SK-N-SH (cell line): Measurements from ENCODE around the gene LAMP2. TPM values are rescaled to one million over a fixed set of nuclear protein-coding genes. Genes with fewer than 3 reads are reported as not detected.

ENCODE experiments used
- CTCF ChIA-PET: fragments of 300-600, 350-600 bp; formaldehyde crosslinking; extraction: SDS; loops from one replicate; lab custom pipeline; 2021; lab: Yijun Ruan, JAX
- POLR2A ChIA-PET: fragments of 350-600 bp; sonication (Branson Sonifier 250); formaldehyde crosslinking; extraction: SDS; loops from one replicate; lab custom pipeline; 2020; ENCODE audit warnings: antibody characterized with exemption, inconsistent platforms; lab: Yijun Ruan, JAX
- DNase-seq: peaks from one replicate; pipeline ENCODE4 v3.0.0; 2012
- H2AFZ ChIP-seq: fragments of 200-600 bp; sonication (generic); 2 replicates; pipeline ENCODE4 v1.8.1; 2016; ENCODE audit warnings: antibody characterized with exemption, mild to moderate bottlenecking, low read depth
- H3F3A ChIP-seq: fragments of 200-600 bp; sonication (generic); replicated peaks from 2 replicates; pipeline ENCODE3; 2016; ENCODE audit warnings: antibody characterized with exemption, mild to moderate bottlenecking; ENCODE audit not compliant: insufficient read depth
- H3K27ac ChIP-seq, 2 experiments: fragments of 200-500 bp in 1 of 2; fragments of 200-600 bp in 1 of 2; sonication (Bioruptor generic) in 1 of 2; sonication (generic), shearing (Covaris generic) in 1 of 2; 2 replicates each; pipeline versions ENCODE4 v1.5.1 to v1.6.1; 2014 to 2016; ENCODE audit warnings: low read depth in 2 of 2, inconsistent platforms in 1 of 2, low read length in 1 of 2, mild to moderate bottlenecking in 1 of 2, mixed read lengths in 1 of 2
- H3K27me3 ChIP-seq: fragments of 200-600 bp; sonication (generic), shearing (Covaris generic); 2 replicates; pipeline ENCODE4 v1.6.1; 2016; ENCODE audit warnings: mixed run types; ENCODE audit not compliant: insufficient read depth
- H3K36me3 ChIP-seq, 2 experiments: fragments of 200-500 bp in 1 of 2; fragments of 200-600 bp in 1 of 2; sonication (Bioruptor generic) in 1 of 2; sonication (generic) in 1 of 2; replicated peaks in 1 of 2; 2 replicates each; pipeline versions ENCODE3 to v1.5.1; 2014 to 2016; ENCODE audit warnings: low read length in 1 of 2, mild to moderate bottlenecking in 1 of 2; ENCODE audit not compliant: insufficient read depth in 2 of 2, control insufficient read depth in 1 of 2
- H3K4me1 ChIP-seq, 2 experiments: fragments of 200-500 bp in 1 of 2; fragments of 200-600 bp in 1 of 2; sonication (Bioruptor generic) in 1 of 2; sonication (generic), shearing (Covaris generic) in 1 of 2; 2 replicates each; pipeline versions ENCODE4 v1.5.1 to v1.6.1; 2014 to 2016; ENCODE audit warnings: low read depth in 1 of 2, low read length in 1 of 2, mixed run types in 1 of 2; ENCODE audit not compliant: insufficient read depth in 2 of 2, control insufficient read depth in 1 of 2
- H3K4me2 ChIP-seq: fragments of 200-600 bp; sonication (generic), shearing (Covaris generic); 2 replicates; pipeline ENCODE4 v1.6.1; 2017; ENCODE audit warnings: mixed run types
- H3K4me3 ChIP-seq, 2 experiments: fragments of 200-500 bp in 1 of 2; fragments of 200-600 bp in 1 of 2; sonication (Bioruptor generic) in 1 of 2; sonication (generic), shearing (Covaris generic) in 1 of 2; 2 replicates each; pipeline versions ENCODE4 v1.5.1 to v1.8.1; 2014 to 2016; ENCODE audit warnings: low read depth in 2 of 2, inconsistent platforms in 1 of 2, low read length in 1 of 2, mild to moderate bottlenecking in 1 of 2, mixed read lengths in 1 of 2, moderate library complexity in 1 of 2
- H3K79me2 ChIP-seq: fragments of 200-600 bp; sonication (generic); 2 replicates; pipeline ENCODE4 v1.8.1; 2017; ENCODE audit warnings: mild to moderate bottlenecking; ENCODE audit not compliant: insufficient read depth
- H3K9ac ChIP-seq: fragments of 200-600 bp; sonication (generic); 2 replicates; pipeline ENCODE4 v1.6.1; 2017; ENCODE audit warnings: mixed run types
- H3K9me2 ChIP-seq: fragments of 200-600 bp; sonication (generic); 2 replicates; pipeline ENCODE4 v1.6.1; 2017; ENCODE audit warnings: mixed run types
- H3K9me3 ChIP-seq: fragments of 200-600 bp; sonication (generic); 2 replicates; pipeline ENCODE4 v1.6.1; 2017; ENCODE audit warnings: mixed run types, mild to moderate bottlenecking, moderate library complexity
- H4K20me1 ChIP-seq: fragments of 200-600 bp; sonication (generic); 2 replicates; pipeline ENCODE4 v1.6.1; 2017; ENCODE audit warnings: mild to moderate bottlenecking, mixed run types; ENCODE audit not compliant: insufficient read depth
- CHD2 ChIP-seq: fragments of 150-350 bp; IDR thresholded peaks from 2 replicates; pipeline ENCODE4 v1.6.1; 2018; ENCODE audit warnings: low read length; ENCODE audit not compliant: partially characterized antibody
- CTCF ChIP-seq: fragments of 200-600 bp; sonication (generic); IDR thresholded peaks from 2 replicates; pipeline ENCODE4 v1.6.1; 2017; ENCODE audit warnings: antibody characterized with exemption, mild to moderate bottlenecking, moderate library complexity
- EP300 ChIP-seq, 2 experiments: IDR thresholded peaks; 2 replicates each; pipeline versions ENCODE4 v1.4.0 to v1.6.1; 2012; ENCODE audit warnings: borderline replicate concordance in 1 of 2, low read depth in 1 of 2, low read length in 1 of 2
- FOSL2 ChIP-seq: IDR thresholded peaks from 2 replicates; pipeline ENCODE4 v1.4.0; 2012; ENCODE audit warnings: low read depth, mild to moderate bottlenecking, moderate library complexity, borderline replicate concordance
- FOXJ3 ChIP-seq: sonication (generic); formaldehyde crosslinking; IDR thresholded peaks from 2 replicates; pipeline ENCODE4 v1.5.1; 2020; ENCODE audit warnings: mild to moderate bottlenecking, missing genetic modification reagents
- FOXM1 ChIP-seq: IDR thresholded peaks from 2 replicates; pipeline ENCODE4 v1.4.0; 2012; ENCODE audit warnings: low read depth, mild to moderate bottlenecking
- GATA2 ChIP-seq: sonication (generic); formaldehyde crosslinking; IDR thresholded peaks from 2 replicates; pipeline ENCODE4 v1.5.0; 2020; ENCODE audit warnings: mild to moderate bottlenecking, missing genetic modification reagents
- JUND ChIP-seq: IDR thresholded peaks from 2 replicates; pipeline ENCODE4 v1.4.0; 2012
- NFIC ChIP-seq: IDR thresholded peaks from 2 replicates; pipeline ENCODE4 v1.4.0; 2012; ENCODE audit warnings: borderline replicate concordance
- NRF1 ChIP-seq: IDR thresholded peaks from 2 replicates; pipeline ENCODE4 v1.6.1; 2012; ENCODE audit warnings: low read depth, mild to moderate bottlenecking, low read length
- POLR2AphosphoS5 ChIP-seq: IDR thresholded peaks from 2 replicates; pipeline ENCODE4 v1.6.1; 2012; ENCODE audit warnings: low read depth, low read length
- RAD21 ChIP-seq: IDR thresholded peaks from 2 replicates; pipeline ENCODE4 v1.6.1; 2012; ENCODE audit warnings: mild to moderate bottlenecking, low read length
- RCOR1 ChIP-seq: fragments of 150-350 bp; IDR thresholded peaks from 2 replicates; pipeline ENCODE4 v1.6.1; 2017; ENCODE audit warnings: antibody characterized with exemption, low read length
- RFX5 ChIP-seq: IDR thresholded peaks from 2 replicates; pipeline ENCODE4 v1.6.1; 2012; ENCODE audit warnings: mild to moderate bottlenecking, improper control_type of control experiment, low read length
- RXRA ChIP-seq: IDR thresholded peaks from 2 replicates; pipeline ENCODE4 v1.4.0; 2012; ENCODE audit warnings: low read depth, mild to moderate bottlenecking, borderline replicate concordance
- SIN3A ChIP-seq: IDR thresholded peaks from 2 replicates; pipeline ENCODE4 v1.6.1; 2012; ENCODE audit warnings: low read depth, mild to moderate bottlenecking, low read length, moderate library complexity, borderline replicate concordance
- SMC3 ChIP-seq: IDR thresholded peaks from 2 replicates; pipeline ENCODE4 v1.6.1; 2012; ENCODE audit warnings: low read depth, low read length, improper control_type of control experiment
- TAF1 ChIP-seq: IDR thresholded peaks from 2 replicates; pipeline ENCODE4 v1.6.1; 2012; ENCODE audit warnings: low read depth, mild to moderate bottlenecking, low read length, moderate library complexity, borderline replicate concordance
- TCF12 ChIP-seq: IDR thresholded peaks from 2 replicates; pipeline ENCODE4 v1.4.0; 2012
- TEAD4 ChIP-seq: IDR thresholded peaks from 2 replicates; pipeline ENCODE4 v1.4.0; 2012; ENCODE audit warnings: mild to moderate bottlenecking, borderline replicate concordance; ENCODE audit not compliant: insufficient read depth
- USF2 ChIP-seq: fragments of 150-350 bp; IDR thresholded peaks from 2 replicates; pipeline ENCODE4 v1.6.1; 2017; ENCODE audit warnings: antibody characterized with exemption, low read length, low read depth, borderline replicate concordance
- YY1 ChIP-seq: IDR thresholded peaks from 2 replicates; pipeline ENCODE4 v1.4.0; 2012; ENCODE audit warnings: low read depth, mild to moderate bottlenecking
- WGBS: methylation state at CpG from one replicate; pipeline ENCODE4 v1.1.6; 2017; ENCODE audit warnings: low lambda C conversion rate; 5-methylcytosine and 5-hydroxymethylcytosine counted together
- polyA plus RNA-seq, 3 experiments: library from polyadenylated mRNA; depleted of rRNA; stranded (reverse); fragments of >200 nt; gene quantifications; 2 replicates each; pipeline ENCODE4 v1.2.3, GENCODE V29; 2012
- TF ChIP-seq, protein P1 (sequence below): IDR thresholded peaks from 2 replicates; pipeline ENCODE4 v1.4.0; 2012; ENCODE audit warnings: low read depth

Gene LAMP2
- polyA plus RNA-seq, 1 of the 3 experiments (the other 2 are of a cell fraction) = 108 TPM

DNA sequence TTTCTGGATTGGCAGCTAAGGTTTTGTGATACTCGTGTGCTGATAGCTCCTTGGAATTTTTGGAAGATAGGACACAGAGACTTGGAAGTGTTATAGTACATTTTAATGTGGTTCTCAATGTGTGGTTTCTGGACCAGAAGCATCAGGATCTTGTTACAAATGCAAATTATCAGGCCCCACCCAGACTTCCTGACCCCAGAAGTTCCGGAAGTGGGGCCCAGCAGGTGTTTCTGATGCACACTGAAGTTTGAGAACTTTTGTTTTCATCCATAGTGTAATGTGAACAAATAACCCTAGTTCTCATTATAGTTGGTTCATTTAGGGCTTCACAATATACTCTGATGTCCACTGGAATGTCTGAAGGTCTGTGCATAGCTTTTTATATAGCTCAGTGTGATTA is 49.6 kb downstream of the LAMP2 start:
- 7% methylated on average over 2 of the region's 2 CpGs for WGBS
- Histone ChIP-seq H3K9me3 (no peaks in the 10 kb centered on the region), H3F3A (no peaks in the 10 kb centered on the region), H3K4me2 (no peak overlapping the region), H3K79me2 (no peaks in the 10 kb centered on the region), H3K9ac (no peak overlapping the region), H3K4me1 (no peaks in the 10 kb centered on the region), H3K27ac (no peak overlapping the region), H3K4me3 (no peak overlapping the region), H3K36me3 (no peaks in the 10 kb centered on the region), H4K20me1 (no peaks in the 10 kb centered on the region), H3K9me2 (no peaks in the 10 kb centered on the region), H2AFZ (no peak overlapping the region), H3K27me3 (no peaks in the 10 kb centered on the region; the same call in 1 of the 2 replicates)
- ChIA-PET CTCF (no interaction called here), POLR2A (no interaction called here)
- no peak for DNase-seq
- no peak for TF ChIP-seq SIN3A
- TF ChIP-seq USF2 = no peak
- TF ChIP-seq TEAD4 = no peak
- TF ChIP-seq, protein P1, sequence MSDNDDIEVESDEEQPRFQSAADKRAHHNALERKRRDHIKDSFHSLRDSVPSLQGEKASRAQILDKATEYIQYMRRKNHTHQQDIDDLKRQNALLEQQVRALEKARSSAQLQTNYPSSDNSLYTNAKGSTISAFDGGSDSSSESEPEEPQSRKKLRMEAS = no peak
- TF ChIP-seq FOSL2 = no peak
- TF ChIP-seq TCF12 = no peak
- TF ChIP-seq JUND = no peak
- TF ChIP-seq SMC3 = no peak
- TF ChIP-seq NRF1 = no peak
- TF ChIP-seq POLR2AphosphoS5 = no peak
- no peak for TF ChIP-seq CHD2
- no peak for TF ChIP-seq EP300 (IDR thresholded peaks at IDR 0.05; ENCODE audit: borderline replicate concordance in 1 of 2, low read depth in 1 of 2, low read length in 1 of 2)
- no peak for TF ChIP-seq FOXJ3 (CRISPR knock-in tag)
- TF ChIP-seq CTCF = no peak
- no peak for TF ChIP-seq YY1

DNA sequence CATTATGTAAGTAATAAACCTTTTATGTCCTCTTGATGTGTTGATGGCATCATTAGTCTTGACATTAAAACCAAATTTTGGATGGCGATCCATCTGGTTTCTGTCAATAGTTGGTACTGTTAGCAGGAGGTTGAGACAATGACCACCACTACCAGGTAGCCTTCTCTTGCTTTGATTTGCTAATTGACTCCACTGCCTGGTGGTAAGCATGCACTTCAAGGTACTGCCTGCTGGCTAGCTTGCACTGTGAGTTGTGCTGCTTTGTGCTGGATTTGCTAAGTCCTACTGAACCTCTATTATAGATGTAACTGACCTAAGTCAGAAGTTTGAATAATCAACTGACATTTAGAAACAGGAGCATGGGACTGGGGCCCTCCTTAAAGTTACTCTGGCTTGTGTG is 60.9 kb downstream of the LAMP2 start:
- Histone ChIP-seq H3K4me2 (no peak overlapping the region), H3K27ac (no peak overlapping the region), H3K9ac (no peak overlapping the region), H2AFZ (no peak overlapping the region), H3K4me3 (no peak overlapping the region), H4K20me1 (no peaks in the 10 kb centered on the region), H3K79me2 (no peaks in the 10 kb centered on the region), H3K4me1 (no peaks in the 10 kb centered on the region), H3K9me3 (no peaks in the 10 kb centered on the region), H3F3A (no peaks in the 10 kb centered on the region), H3K27me3 (peaks cover 4% of the 10 kb centered on the region; the same call in 1 of the 2 replicates), H3K36me3 (no peaks in the 10 kb centered on the region), H3K9me2 (no peaks in the 10 kb centered on the region)
- CTCF ChIA-PET = no interaction called here
- 31% methylated on average over 1 of the region's 1 CpG for WGBS
- POLR2A ChIA-PET = no interaction called here
- DNase-seq = no peak
- TF ChIP-seq GATA2 (CRISPR knock-in tag) = no peak
- TF ChIP-seq TEAD4 = no peak
- TF ChIP-seq FOXJ3 (CRISPR knock-in tag) = no peak
- TF ChIP-seq RCOR1 = no peak
- no peak for TF ChIP-seq RFX5
- TF ChIP-seq RXRA = no peak
- no peak for TF ChIP-seq RAD21
- TF ChIP-seq, protein P1 = no peak
- TF ChIP-seq NFIC = no peak
- no peak for TF ChIP-seq TCF12
- no peak for TF ChIP-seq FOSL2
- no peak for TF ChIP-seq CHD2
- no peak for TF ChIP-seq POLR2AphosphoS5
- no peak for TF ChIP-seq EP300 (IDR thresholded peaks at IDR 0.05; ENCODE audit: borderline replicate concordance in 1 of 2, low read depth in 1 of 2, low read length in 1 of 2)
- TF ChIP-seq CTCF = no peak
- no peak for TF ChIP-seq FOXM1
- TF ChIP-seq TAF1 = no peak
